Stomach (tissue), 4 donors: ENCODE results near the gene PCDHGA1.

Experiments
- EP300 ChIP-seq: sonication (generic); formaldehyde crosslinking; IDR thresholded peaks from one replicate; pipeline ENCODE4 v1.6.1; 2017; ENCODE audit warnings: antibody characterized with exemption
- POLR2A ChIP-seq, 4 donors: fragments of 450-650 bp; IDR thresholded peaks; one replicate each; pipeline ENCODE4 v1.6.1; 2016; ENCODE audit warnings: antibody characterized with exemption in 4 of 4, control low read depth in 2 of 4, mild to moderate bottlenecking in 1 of 4, moderate library complexity in 1 of 4
- POLR2AphosphoS5 ChIP-seq, 3 donors: sonication (generic); formaldehyde crosslinking; IDR thresholded peaks; one replicate each; pipeline ENCODE4 v1.6.1; 2016; ENCODE audit warnings: antibody characterized with exemption in 3 of 3
- TF ChIP-seq, protein P1 (sequence below), 7 experiments: fragments of 450-650 bp in 4 of 7; fragments of 200-600 bp in 3 of 7; sonication (generic) in 3 of 7; IDR thresholded peaks; one replicate each; pipeline ENCODE4 v1.5.1; 2016 to 2019; ENCODE audit warnings: antibody characterized with exemption in 7 of 7, control low read depth in 2 of 7, mild to moderate bottlenecking in 1 of 7

DNA sequence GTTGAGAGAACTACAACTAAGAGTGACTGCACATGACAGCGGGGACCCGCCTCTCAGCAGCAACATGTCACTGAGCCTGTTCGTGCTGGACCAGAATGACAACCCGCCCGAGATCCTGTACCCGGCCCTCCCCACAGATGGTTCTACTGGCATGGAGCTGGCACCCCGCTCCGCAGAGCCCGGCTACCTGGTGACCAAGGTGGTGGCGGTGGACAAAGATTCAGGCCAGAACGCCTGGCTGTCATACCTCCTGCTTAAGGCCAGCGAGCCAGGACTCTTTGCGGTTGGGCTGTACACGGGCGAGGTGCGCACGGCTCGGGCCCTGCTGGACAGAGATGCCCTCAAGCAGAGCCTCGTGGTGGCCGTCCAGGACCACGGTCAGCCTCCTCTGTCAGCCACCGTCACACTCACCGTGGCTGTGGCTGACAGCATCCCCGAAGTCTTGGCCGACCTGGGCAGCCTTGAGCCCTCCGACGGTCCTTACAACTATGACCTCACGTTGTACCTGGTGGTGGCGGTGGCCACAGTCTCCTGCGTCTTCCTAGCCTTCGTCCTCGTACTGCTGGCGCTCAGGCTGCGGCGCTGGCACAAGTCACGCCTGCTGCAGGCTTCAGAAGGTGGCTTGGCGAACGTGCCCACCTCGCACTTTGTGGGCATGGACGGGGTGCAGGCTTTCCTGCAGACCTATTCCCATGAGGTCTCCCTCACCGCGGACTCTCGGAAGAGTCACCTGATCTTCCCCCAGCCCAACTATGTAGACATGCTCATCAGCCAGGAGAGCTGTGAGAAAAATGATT is 54.4 kb downstream of the PCDHGA1 start:
- TF ChIP-seq, protein P1, sequence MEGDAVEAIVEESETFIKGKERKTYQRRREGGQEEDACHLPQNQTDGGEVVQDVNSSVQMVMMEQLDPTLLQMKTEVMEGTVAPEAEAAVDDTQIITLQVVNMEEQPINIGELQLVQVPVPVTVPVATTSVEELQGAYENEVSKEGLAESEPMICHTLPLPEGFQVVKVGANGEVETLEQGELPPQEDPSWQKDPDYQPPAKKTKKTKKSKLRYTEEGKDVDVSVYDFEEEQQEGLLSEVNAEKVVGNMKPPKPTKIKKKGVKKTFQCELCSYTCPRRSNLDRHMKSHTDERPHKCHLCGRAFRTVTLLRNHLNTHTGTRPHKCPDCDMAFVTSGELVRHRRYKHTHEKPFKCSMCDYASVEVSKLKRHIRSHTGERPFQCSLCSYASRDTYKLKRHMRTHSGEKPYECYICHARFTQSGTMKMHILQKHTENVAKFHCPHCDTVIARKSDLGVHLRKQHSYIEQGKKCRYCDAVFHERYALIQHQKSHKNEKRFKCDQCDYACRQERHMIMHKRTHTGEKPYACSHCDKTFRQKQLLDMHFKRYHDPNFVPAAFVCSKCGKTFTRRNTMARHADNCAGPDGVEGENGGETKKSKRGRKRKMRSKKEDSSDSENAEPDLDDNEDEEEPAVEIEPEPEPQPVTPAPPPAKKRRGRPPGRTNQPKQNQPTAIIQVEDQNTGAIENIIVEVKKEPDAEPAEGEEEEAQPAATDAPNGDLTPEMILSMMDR (IDR thresholded peaks at IDR 0.05), result no peak
- no peak for TF ChIP-seq EP300
- no peak for TF ChIP-seq POLR2AphosphoS5 (IDR thresholded peaks at IDR 0.05)
- TF ChIP-seq POLR2A (IDR thresholded peaks at IDR 0.05), result no peak
